Glutamatergic neuron (in vitro differentiated cells): ENCODE measurements around the gene TAP2. TPM values are rescaled to one million over a fixed set of nuclear protein-coding genes. Genes with fewer than 3 reads are reported as not detected.

Source experiments
- DNase-seq: peaks from one replicate; pipeline ENCODE4 v3.0.0; 2022
- H3K27ac Mint-ChIP-seq: one replicate; pipeline ENCODE4 v1.8.0; 2020; ENCODE audit warnings: mild to moderate bottlenecking, mixed read lengths, inconsistent platforms; ENCODE audit not compliant: unreplicated experiment
- H3K27me3 Mint-ChIP-seq: one replicate; pipeline ENCODE4 v1.8.0; 2020; ENCODE audit warnings: mild to moderate bottlenecking, moderate library complexity, mixed read lengths, inconsistent platforms; ENCODE audit not compliant: unreplicated experiment
- H3K36me3 Mint-ChIP-seq: one replicate; pipeline ENCODE4 v1.8.0; 2020; ENCODE audit warnings: mild to moderate bottlenecking, mixed read lengths, inconsistent platforms; ENCODE audit not compliant: unreplicated experiment
- H3K4me1 Mint-ChIP-seq: one replicate; pipeline ENCODE4 v1.8.0; 2020; ENCODE audit warnings: mild to moderate bottlenecking, low read depth, mixed read lengths, inconsistent platforms; ENCODE audit not compliant: unreplicated experiment
- H3K4me3 Mint-ChIP-seq: one replicate; pipeline ENCODE4 v1.8.0; 2020; ENCODE audit warnings: mild to moderate bottlenecking, mixed read lengths, inconsistent platforms; ENCODE audit not compliant: unreplicated experiment
- H3K9me3 Mint-ChIP-seq: one replicate; pipeline ENCODE4 v1.8.0; 2020; ENCODE audit warnings: mild to moderate bottlenecking, moderate library complexity, mixed read lengths, inconsistent platforms; ENCODE audit not compliant: unreplicated experiment
- CTCF ChIP-seq: fragments of 200-600 bp; sonication (generic); IDR thresholded peaks from one replicate; pipeline ENCODE4 v1.5.0; 2021; ENCODE audit not compliant: partially characterized antibody, unreplicated experiment
- total RNA-seq: library from RNA; stranded (reverse); fragmentation: NEBNext Ultra II Directional; extraction: Animal tissue kit (Norgen Biotek cat#: 25700); gene quantifications from one replicate; pipeline ENCODE4 v1.2.1, GENCODE V29; 2021; ENCODE audit not compliant: unreplicated experiment

TAP2 gene
- total RNA-seq, 1 donor from 2014 or later = 1.9 TPM

DNA sequence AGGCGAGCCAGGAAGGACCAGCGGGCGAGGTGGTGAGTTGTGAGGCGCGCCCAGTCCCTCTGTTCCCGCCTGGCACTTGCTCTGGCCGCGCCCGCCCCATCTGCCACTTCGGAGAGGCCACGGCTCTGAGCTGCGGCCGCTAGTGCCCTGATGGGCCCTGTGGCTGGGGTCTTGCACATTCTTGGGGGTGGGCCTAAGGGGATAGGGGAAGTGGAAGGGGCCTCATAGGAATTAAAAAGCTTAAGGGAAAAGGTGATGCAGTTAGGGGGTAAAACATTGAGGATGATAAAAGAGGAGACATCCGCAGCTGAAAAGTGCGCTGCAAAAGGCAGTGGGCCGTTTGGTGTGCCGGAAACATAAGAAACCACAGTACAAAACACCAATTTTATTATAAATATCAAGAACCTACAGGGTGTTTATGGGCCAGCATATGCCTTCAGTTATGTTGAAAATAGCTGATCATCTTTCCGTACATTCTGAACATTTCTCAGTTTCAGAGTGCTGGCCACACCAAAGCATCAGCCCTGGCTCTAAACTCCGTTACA is 6.4 kb upstream of the TAP2 start:
- Mint-ChIP-seq H3K27me3 (peaks cover 15% of the 10 kb centered on the region), H3K27ac (no peak overlapping the region)
- no peak for DNase-seq

GRCh38 chr6:32843979-32844838 is 5.7 kb upstream of the TAP2 start, which contains the start of gene PSMB8:
PSMB8 (minus strand) TSS chr6:32844047; CDS start chr6:32843996, 51 bp downstream.
- peaks cover 15% of the 10 kb centered on the region for H3K27me3 Mint-ChIP-seq
- TF ChIP-seq CTCF = no peak
- peak; percentile 93 for DNase-seq
- H3K36me3 Mint-ChIP-seq = no peaks in the 10 kb centered on the region
- peaks cover 3% of the 10 kb centered on the region for H3K9me3 Mint-ChIP-seq
- peak within 1 kb of the TSS; percentile 94 for H3K4me3 Mint-ChIP-seq
- H3K27ac Mint-ChIP-seq = no peak within 1 kb of the TSS
- H3K4me1 Mint-ChIP-seq = peaks cover 5% of the 10 kb centered on the region

More for the DNA sequence above, 6.4 kb upstream of the TAP2 start:
- Mint-ChIP-seq H3K9me3 (peaks cover 5% of the 10 kb centered on the region), H3K4me3 (peak overlapping the region; percentile 94), H3K4me1 (peaks cover 5% of the 10 kb centered on the region), H3K36me3 (no peaks in the 10 kb centered on the region)
- TF ChIP-seq CTCF = no peak

DNA sequence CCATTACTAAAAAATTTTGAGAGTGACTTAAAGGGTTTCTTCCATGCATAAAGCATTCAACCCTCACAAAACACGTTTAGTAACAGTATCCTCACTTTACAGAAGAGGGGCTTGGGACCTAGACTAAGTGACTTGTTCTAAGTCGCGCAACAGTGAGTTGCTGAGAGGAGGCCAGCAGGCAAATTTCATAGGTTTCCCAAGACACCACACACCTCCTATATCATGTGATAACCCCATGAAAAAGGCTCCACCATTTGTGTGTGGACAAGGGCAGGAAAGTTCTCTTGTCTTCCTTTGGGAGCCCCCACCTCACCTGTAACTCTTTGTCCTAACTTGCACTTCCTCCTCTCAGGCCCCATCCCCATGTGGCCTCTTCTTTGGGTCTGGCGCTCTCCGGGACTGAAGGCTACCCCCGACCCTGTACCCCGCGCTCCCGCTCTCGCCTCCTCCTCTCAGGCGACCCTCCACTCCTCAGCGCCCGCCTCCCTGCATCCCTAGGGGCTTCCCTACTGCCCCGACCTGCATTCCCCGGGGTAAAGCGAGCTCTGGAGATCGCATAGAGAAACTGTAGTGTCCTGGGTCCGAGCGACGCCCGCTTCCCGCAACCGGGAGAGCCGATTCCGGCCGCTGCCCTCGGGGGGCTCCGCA is 4.9 kb upstream of the TAP2 start:
- H3K27me3 Mint-ChIP-seq = peaks cover 15% of the 10 kb centered on the region

GRCh38 chr6:32842690-32843089 is 4.2 kb upstream of the TAP2 start:
- Mint-ChIP-seq H3K4me3 (peak overlapping the region; percentile 54), H3K27ac (no peak overlapping the region), H3K27me3 (peaks cover 15% of the 10 kb centered on the region), H3K9me3 (peaks cover 3% of the 10 kb centered on the region), H3K4me1 (peaks cover 5% of the 10 kb centered on the region), H3K36me3 (no peaks in the 10 kb centered on the region)
- DNase-seq = no peak
- TF ChIP-seq CTCF = no peak

More for the DNA sequence above, 4.9 kb upstream of the TAP2 start:
- Mint-ChIP-seq H3K36me3 (no peaks in the 10 kb centered on the region), H3K4me3 (peak overlapping the region; percentile 94), H3K27ac (no peak overlapping the region), H3K9me3 (peaks cover 3% of the 10 kb centered on the region), H3K4me1 (peaks cover 5% of the 10 kb centered on the region)
- TF ChIP-seq CTCF = no peak
- DNase-seq = peak; percentile 18
